Thymus (tissue), 11 donors: ENCODE results near the gene DSCAM. TPM values are rescaled to one million over a fixed set of nuclear protein-coding genes. Genes with fewer than 3 reads are reported as not detected.

Experiments
- DNase-seq, 9 donors: peaks; one replicate each; pipeline ENCODE4 v3.0.0-alpha.2; 2013; ENCODE audit warnings: low spot score in 9 of 9, low read depth in 6 of 9, missing footprints in 1 of 9
- H3K27ac ChIP-seq, 2 donors: one replicate each; pipeline ENCODE4 v1.5.1; 2013; ENCODE audit warnings: control low read depth in 1 of 2, low read depth in 1 of 2, low read length in 1 of 2, mild to moderate bottlenecking in 1 of 2, moderate library complexity in 1 of 2
- H3K27me3 ChIP-seq, 2 donors: one replicate each; pipeline ENCODE4 v1.5.1; 2013; ENCODE audit warnings: low read length in 1 of 2; ENCODE audit not compliant: control insufficient read depth in 2 of 2, insufficient read depth in 1 of 2
- H3K36me3 ChIP-seq, 2 donors: one replicate each; pipeline ENCODE4 v1.5.1; 2013; ENCODE audit warnings: low read length in 1 of 2, mild to moderate bottlenecking in 1 of 2, moderate library complexity in 1 of 2; ENCODE audit not compliant: control insufficient read depth in 2 of 2, insufficient read depth in 2 of 2
- H3K4me1 ChIP-seq, 2 donors: one replicate each; pipeline ENCODE4 v1.5.1; 2013; ENCODE audit warnings: low read length in 2 of 2; ENCODE audit not compliant: control insufficient read depth in 2 of 2, insufficient read depth in 2 of 2
- H3K4me3 ChIP-seq, 2 donors: one replicate each; pipeline ENCODE4 v1.5.1; 2013; ENCODE audit warnings: low read length in 2 of 2, control low read depth in 1 of 2, mild to moderate bottlenecking in 1 of 2
- H3K9me3 ChIP-seq, 2 donors: one replicate each; pipeline ENCODE4 v1.5.1; 2013; ENCODE audit warnings: low read length in 1 of 2, mild to moderate bottlenecking in 1 of 2; ENCODE audit not compliant: control insufficient read depth in 2 of 2, insufficient read depth in 1 of 2
- WGBS: extraction: QIAGEN DNeasy Blood & Tissue Kit; methylation state at CpG from one replicate; pipeline ENCODE4 v1.1.7; 2013; 5-methylcytosine and 5-hydroxymethylcytosine counted together
- polyA plus RNA-seq: library from polyadenylated mRNA; stranded (reverse); fragments of 200-250 nt; gene quantifications from one replicate; pipeline ENCODE4 v1.2.3, GENCODE V29; 2013
- total RNA-seq: library from RNA; stranded (reverse); fragments of 120-200 nt; gene quantifications from one replicate; pipeline ENCODE4 v1.2.4, GENCODE V29; 2013
- donor health status: healthy.

DSCAM gene
- total and polyA plus RNA-seq, 2 donors, result 0.02 to 0.05 TPM

DNA sequence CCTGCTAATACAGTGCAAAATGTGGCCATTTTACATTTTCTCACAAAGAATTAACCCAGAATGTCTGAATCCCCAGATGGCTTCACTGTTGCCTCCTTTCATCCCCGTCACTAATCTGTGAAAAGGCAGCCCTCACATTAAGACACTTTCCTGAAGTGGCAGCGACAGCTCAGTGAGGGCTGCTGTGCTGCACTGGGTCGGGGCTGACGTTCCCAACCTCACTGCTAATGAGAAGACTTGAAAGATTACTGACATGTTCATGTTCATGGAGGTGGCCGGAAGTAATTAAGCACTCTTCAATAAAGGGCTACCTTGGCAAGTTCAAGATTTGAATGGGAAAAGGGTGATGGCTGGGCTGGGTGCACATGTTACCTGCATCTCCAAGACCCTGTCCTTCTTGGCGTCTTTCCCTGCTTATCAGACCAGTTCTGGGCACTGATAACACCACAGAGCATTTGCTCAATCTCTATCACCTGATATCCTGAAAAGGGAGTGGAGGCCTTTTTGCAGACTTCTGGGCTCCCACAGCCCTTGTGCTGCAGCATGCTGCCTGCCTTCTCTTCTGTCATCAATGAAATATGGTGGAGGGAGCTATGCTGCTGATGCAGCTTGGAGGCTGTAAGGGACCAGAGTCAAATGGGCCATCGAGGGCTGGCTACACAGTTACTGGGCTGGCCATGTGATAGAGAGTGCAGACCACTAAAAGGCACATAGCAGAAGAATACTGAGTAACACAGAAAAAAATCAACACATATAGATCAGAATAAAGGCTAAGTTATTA, 596.3 kb downstream of the DSCAM start:
- no peak for DNase-seq
- 90% methylated on average over 7 of the region's 7 CpGs for WGBS
- no peaks in the 10 kb centered on the region for H3K36me3 ChIP-seq
- peaks cover 2 to 3% of the 10 kb centered on the region in 2 donors for H3K9me3 ChIP-seq
- H3K27ac ChIP-seq, result no peak overlapping the region
- H3K4me3 ChIP-seq, result no peak overlapping the region
- H3K4me1 ChIP-seq, result no peaks in the 10 kb centered on the region
- H3K27me3 ChIP-seq, result no peaks in the 10 kb centered on the region

DNA sequence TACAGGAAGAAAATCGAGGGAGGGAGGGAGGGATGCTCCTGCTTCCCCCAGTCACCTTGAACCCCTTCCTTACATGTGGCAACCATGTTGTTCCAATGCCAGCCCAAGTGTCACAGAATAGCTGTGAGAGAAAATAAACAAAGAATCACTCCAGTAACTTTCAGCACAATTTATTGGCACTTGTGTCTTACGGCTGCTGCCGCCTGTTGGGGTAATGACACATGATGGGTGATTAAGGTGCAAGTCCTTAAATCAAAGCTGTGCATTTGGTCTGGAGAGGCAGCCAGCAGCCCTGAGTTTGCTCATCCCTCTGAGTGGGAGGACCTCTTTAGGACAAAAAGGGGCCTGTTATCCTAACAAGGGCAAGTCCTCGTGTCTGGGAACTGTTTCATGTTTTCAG, 602.0 kb downstream of the DSCAM start:
- Histone ChIP-seq H3K4me3 (no peak overlapping the region), H3K4me1 (no peaks in the 10 kb centered on the region), H3K9me3 (peaks cover 0 to 4% of the 10 kb centered on the region in 2 donors), H3K27ac (no peak overlapping the region), H3K27me3 (no peaks in the 10 kb centered on the region), H3K36me3 (no peaks in the 10 kb centered on the region)
- DNase-seq, result no peak
- WGBS, result 81% methylated on average over 4 of the region's 4 CpGs

DNA sequence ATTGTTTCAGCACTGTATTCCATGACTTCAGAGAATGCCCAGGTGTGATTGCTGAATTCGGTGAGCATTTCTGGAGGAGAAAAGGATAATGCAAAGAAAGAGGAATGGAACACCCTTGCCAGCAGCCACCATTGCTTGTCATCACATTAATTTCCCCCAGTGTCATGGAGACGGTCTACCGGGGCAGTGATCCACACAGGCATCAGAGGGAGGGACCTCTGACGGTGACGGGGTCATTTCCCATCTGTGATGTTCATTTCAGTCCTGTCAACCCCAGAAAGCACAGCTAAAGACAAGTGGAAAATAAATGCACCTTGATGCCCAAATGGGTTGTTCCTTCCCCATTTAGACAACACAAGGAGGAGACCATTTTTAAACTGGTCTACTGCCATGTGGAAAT, 603.3 kb downstream of the DSCAM start:
- H3K27ac ChIP-seq, result no peak overlapping the region
- no peaks in the 10 kb centered on the region for H3K4me1 ChIP-seq
- no peaks in the 10 kb centered on the region for H3K36me3 ChIP-seq
- no peaks in the 10 kb centered on the region for H3K27me3 ChIP-seq
- H3K4me3 ChIP-seq, result no peak overlapping the region
- no peak for DNase-seq
- H3K9me3 ChIP-seq, result peaks cover 0 to 7% of the 10 kb centered on the region in 2 donors
- 92% methylated on average over 5 of the region's 5 CpGs for WGBS

DNA sequence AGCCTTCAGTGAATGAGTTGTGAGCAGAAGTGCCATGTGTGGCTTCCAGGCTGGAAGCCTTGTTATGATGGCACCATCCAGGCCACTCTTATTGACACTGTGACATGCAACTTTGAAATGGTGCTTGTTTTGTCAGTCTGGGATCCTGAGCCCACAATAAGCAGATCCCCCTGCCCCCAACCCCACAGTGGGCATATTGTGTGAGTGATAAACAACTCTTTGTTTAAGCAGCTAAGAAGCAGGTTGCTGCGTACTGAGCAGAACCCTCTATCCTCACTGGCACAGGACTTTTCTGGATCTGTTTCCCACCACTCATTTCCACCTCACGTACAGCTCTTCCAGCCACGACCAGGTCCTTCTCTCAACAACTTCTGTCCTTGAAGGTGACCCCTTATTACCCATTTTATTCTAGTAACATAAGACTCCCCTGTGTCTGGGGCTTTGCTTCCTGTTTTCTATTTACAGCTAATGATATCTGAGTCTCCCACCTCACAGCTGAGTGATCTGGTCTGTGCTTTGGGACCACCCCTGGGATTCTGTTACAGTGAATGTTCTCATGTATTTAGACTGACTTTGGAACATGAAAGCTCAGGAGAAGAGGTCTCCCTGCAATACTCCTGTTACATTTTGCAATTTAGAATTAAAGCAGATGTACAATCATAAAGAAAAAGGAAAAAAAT, 604.2 kb downstream of the DSCAM start:
- Histone ChIP-seq H3K4me1 (no peaks in the 10 kb centered on the region), H3K27ac (no peak overlapping the region), H3K27me3 (no peaks in the 10 kb centered on the region), H3K36me3 (no peaks in the 10 kb centered on the region), H3K9me3 (peaks cover 0 to 7% of the 10 kb centered on the region in 2 donors), H3K4me3 (no peak overlapping the region)
- no peak for DNase-seq
- WGBS, result 80% methylated on average over 3 of the region's 3 CpGs

DNA sequence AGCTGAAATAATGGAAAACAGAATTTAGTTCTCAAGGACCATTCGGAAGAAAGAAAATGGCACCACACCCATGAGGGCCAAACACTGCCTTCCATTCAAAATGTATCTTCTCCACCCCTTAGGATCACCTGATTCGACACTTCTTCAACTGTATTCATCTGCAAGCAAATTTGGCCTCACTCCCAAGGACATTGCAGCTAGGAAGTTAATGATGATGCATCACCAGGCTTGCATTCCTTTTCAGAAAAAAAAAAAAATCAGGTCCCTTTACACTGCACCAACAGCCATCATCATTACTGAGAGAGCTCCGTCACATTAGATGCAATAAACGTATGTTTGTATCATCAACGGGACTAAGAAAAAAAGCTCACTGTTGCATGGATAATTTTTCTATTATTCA, 611.4 kb downstream of the DSCAM start:
- Histone ChIP-seq H3K4me3 (no peak overlapping the region), H3K27ac (no peak overlapping the region), H3K4me1 (no peaks in the 10 kb centered on the region), H3K36me3 (no peaks in the 10 kb centered on the region), H3K9me3 (peaks cover 0 to 4% of the 10 kb centered on the region in 2 donors), H3K27me3 (no peaks in the 10 kb centered on the region)
- 82% methylated on average over 5 of the region's 5 CpGs for whole genome bisulfite sequencing
- DNase-seq, result no peak

DNA sequence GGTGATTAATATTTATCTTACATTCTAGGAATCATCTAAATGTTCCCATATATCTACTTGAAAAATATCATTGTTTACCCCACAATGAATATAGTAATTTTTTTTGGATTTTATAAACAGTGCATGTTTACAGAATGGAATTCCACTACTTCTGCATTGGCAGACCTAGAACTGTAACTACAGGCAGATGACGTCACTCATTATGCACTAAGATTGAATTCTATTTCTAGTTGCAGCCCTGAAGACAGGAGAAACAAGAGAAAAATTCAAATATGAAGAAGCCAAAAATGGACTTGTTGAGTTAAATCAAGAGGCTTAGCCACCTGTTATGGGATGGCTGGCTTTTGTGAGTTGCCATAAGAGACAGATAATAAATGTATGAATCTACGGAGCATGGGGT, 615.0 kb downstream of the DSCAM start:
- WGBS, result 95% methylated on average over 2 of the region's 2 CpGs
- Histone ChIP-seq H3K36me3 (no peaks in the 10 kb centered on the region), H3K27me3 (no peaks in the 10 kb centered on the region), H3K27ac (no peak overlapping the region), H3K9me3 (no peaks in the 10 kb centered on the region), H3K4me1 (no peaks in the 10 kb centered on the region), H3K4me3 (no peak overlapping the region)
- no peak for DNase-seq

DNA sequence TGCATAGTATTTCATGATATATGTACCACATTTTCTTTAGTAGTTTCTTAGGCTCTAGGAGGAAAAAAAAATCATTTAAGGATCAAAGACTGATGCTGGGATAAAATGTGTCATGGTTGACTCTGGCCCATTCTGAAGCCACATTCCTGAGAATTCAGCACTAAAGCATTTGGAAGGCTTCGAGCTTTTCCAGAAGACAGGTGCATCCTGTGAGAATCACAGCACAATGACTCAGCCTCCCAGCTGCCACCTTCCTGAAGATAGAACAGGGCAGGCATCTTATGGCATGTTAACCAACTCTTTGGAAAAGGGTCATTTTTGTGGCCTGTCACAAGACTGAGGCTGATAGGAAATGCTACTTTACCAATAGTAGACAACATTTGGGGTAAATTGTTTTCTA, 619.9 kb downstream of the DSCAM start:
- 75% methylated on average over 1 of the region's 1 CpG for WGBS
- DNase-seq, result no peak
- Histone ChIP-seq H3K4me3 (no peak overlapping the region), H3K9me3 (peaks cover 0 to 5% of the 10 kb centered on the region in 2 donors), H3K27ac (no peak overlapping the region), H3K4me1 (no peaks in the 10 kb centered on the region), H3K27me3 (no peaks in the 10 kb centered on the region), H3K36me3 (no peaks in the 10 kb centered on the region)

DNA sequence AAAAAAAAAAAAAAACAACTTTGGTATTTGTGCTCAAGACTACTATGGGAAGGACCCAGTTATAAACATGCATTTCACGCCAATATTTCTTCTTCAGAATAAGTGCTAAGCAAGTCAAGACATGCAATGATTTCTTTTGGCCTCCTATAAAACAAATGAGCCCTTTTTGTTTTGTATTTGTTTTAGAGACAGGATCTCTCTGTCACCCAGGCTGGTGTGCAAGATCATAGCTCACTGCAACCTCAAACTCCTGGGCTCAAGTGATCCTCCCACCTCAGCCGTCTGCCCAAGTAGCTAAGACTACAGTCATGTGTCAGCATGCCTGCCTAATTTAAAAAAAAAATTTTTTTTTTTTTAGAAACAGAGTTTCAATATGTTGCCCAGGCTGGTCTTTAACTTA, 631.0 kb downstream of the DSCAM start:
- 87% methylated on average over 2 of the region's 2 CpGs for WGBS
- DNase-seq, result no peak
- Histone ChIP-seq H3K4me1 (no peaks in the 10 kb centered on the region), H3K27ac (no peak overlapping the region), H3K4me3 (no peak overlapping the region), H3K27me3 (no peaks in the 10 kb centered on the region), H3K9me3 (no peaks in the 10 kb centered on the region), H3K36me3 (no peaks in the 10 kb centered on the region)

DNA sequence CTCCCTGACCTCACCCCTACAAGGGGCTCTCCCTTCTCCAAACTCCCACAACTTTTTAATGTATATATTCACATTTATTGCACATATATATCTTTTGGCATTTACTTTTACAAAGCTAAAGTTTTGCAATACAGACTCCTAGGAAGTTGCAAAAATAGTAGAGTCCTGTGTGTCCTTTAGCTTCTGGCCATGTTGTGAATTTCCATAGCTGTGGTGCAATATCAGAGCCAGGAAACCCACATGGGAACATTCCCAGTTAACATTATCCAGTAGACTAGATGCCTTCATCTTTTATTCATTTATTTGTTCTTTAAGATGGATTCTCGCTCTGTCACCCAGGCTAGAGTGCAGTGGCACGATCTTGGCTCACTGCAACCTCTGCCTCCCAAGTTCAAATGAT, 636.7 kb downstream of the DSCAM start:
- Histone ChIP-seq H3K4me3 (no peak overlapping the region), H3K36me3 (no peaks in the 10 kb centered on the region), H3K27ac (no peak overlapping the region), H3K4me1 (no peaks in the 10 kb centered on the region), H3K9me3 (no peaks in the 10 kb centered on the region), H3K27me3 (no peaks in the 10 kb centered on the region)
- DNase-seq, result no peak
- 96% methylated on average over 2 of the region's 2 CpGs for WGBS
